GM18507 (cell line): Measurements from ENCODE around the gene LEKR1.
A peak's percentile ranks its signal among the peaks of the same experiment; 100 is the strongest.
"Not testable (repeated sequence)": the region's sequence is repeated elsewhere in the genome, so short reads cannot be mapped to it uniquely, and the experiment has no call there.

Experiments used
- DNase-seq: peaks from one replicate; pipeline ENCODE4 v3.0.0; 2011; ENCODE audit warnings: low read depth; ENCODE audit not compliant: insufficient read length; ENCODE audit errors: extremely low spot score
- FAIRE-seq: peaks from 2 replicates; lab custom pipeline; 2011; peaks lifted over from hg19 to GRCh38; lab: Jason Lieb, UNC

LEKR1 gene

GRCh38 chr3:156826144-156826895 lies at the start of gene LEKR1:
TSS of gene LEKR1 (plus strand) at chr3:156826353. CDS start at chr3:156829330, 2,977 bp downstream.
- DNase-seq (peak; percentile 79), FAIRE-seq (peak; percentile 81)

GRCh38 chr3:156776871-156777270 lies 49.3 kb upstream of the LEKR1 start:
- no peak for DNase-seq
- no peak for FAIRE-seq

GRCh38 chr3:156781310-156782230 lies 44.6 kb upstream of the LEKR1 start:
- FAIRE-seq = no peak
- no peak for DNase-seq

GRCh38 chr3:156782319-156782718 lies 43.8 kb upstream of the LEKR1 start:
- no peak for DNase-seq
- no peak for FAIRE-seq

GRCh38 chr3:156782921-156783320 lies 43.2 kb upstream of the LEKR1 start:
- no peak for DNase-seq
- FAIRE-seq = no peak

GRCh38 chr3:156787001-156787400 lies 39.2 kb upstream of the LEKR1 start:
- no peak for FAIRE-seq
- no peak for DNase-seq

GRCh38 chr3:156787926-156788663 lies 38.1 kb upstream of the LEKR1 start:
- DNase-seq = no peak
- FAIRE-seq = no peak

GRCh38 chr3:156788846-156789245 lies 37.3 kb upstream of the LEKR1 start:
- no peak for DNase-seq

GRCh38 chr3:156790156-156790555 lies 36.0 kb upstream of the LEKR1 start:
- FAIRE-seq = no peak
- DNase-seq = no peak

More at GRCh38 chr3:156788846-156789245, 37.3 kb upstream of the LEKR1 start:
- FAIRE-seq = no peak

- DNase-seq (no peak), FAIRE-seq (no peak)
Observed at GRCh38 chr3:156792114-156792513, 34.0 kb upstream of the LEKR1 start.

- no peak for DNase-seq
- FAIRE-seq = no peak
Observed at GRCh38 chr3:156792536-156792935, 33.6 kb upstream of the LEKR1 start.

- DNase-seq = no peak
- peak; percentile 62 for FAIRE-seq
Observed at GRCh38 chr3:156792945-156793344, 33.2 kb upstream of the LEKR1 start.

GRCh38 chr3:156793400-156793799 lies 32.8 kb upstream of the LEKR1 start:
- no peak for FAIRE-seq
- no peak for DNase-seq

GRCh38 chr3:156793851-156794250 lies 32.3 kb upstream of the LEKR1 start:
- DNase-seq (no peak), FAIRE-seq (no peak)

GRCh38 chr3:156795890-156796481 lies 30.2 kb upstream of the LEKR1 start:
- FAIRE-seq = peak; percentile 45
- no peak for DNase-seq

GRCh38 chr3:156797368-156797767 lies 28.8 kb upstream of the LEKR1 start:
- no peak for FAIRE-seq
- no peak for DNase-seq

GRCh38 chr3:156800287-156800686 lies 25.9 kb upstream of the LEKR1 start:
- not testable (repeated sequence) for DNase-seq, FAIRE-seq

- DNase-seq (no peak), FAIRE-seq (no peak)
Observed at GRCh38 chr3:156801746-156802145, 24.4 kb upstream of the LEKR1 start.

GRCh38 chr3:156802821-156803606 lies 23.1 kb upstream of the LEKR1 start:
- FAIRE-seq = no peak

More at GRCh38 chr3:156802821-156803606, 23.1 kb upstream of the LEKR1 start:
- no peak for DNase-seq
